ENCODE measurements around the gene OBSCN.
A peak's percentile ranks its signal among the peaks of the same experiment; 100 is the strongest.
"Not testable (repeated sequence)": the region's sequence is repeated elsewhere in the genome, so short reads cannot be mapped to it uniquely, and the experiment has no call there.

Gene OBSCN

GRCh38 chr1:228170666-228171065, 37.2 kb upstream of the OBSCN start:
- no peak overlapping the region for H3K4me3 Mint-ChIP-seq

GRCh38 chr1:228171221-228171891, 36.5 kb upstream of the OBSCN start:
- no peak for TF ChIP-seq CTCF (IDR thresholded peaks at IDR 0.05)
- Mint-ChIP-seq H3K27ac (peak overlapping the region; percentile 32), H3K36me3 (ENCODE audit: low read depth) (no peaks in the 10 kb centered on the region), H3K4me3 (no peak overlapping the region), H3K9me3 (no peaks in the 10 kb centered on the region), H3K4me1 (peaks cover 12% of the 10 kb centered on the region), H3K27me3 (ENCODE audit: low read depth, poor library complexity) (no peaks in the 10 kb centered on the region)
- no peak for DNase-seq

More at GRCh38 chr1:228170666-228171065, 37.2 kb upstream of the OBSCN start:
- Mint-ChIP-seq H3K36me3 (ENCODE audit: low read depth) (no peaks in the 10 kb centered on the region), H3K9me3 (no peaks in the 10 kb centered on the region), H3K27me3 (ENCODE audit: low read depth, poor library complexity) (no peaks in the 10 kb centered on the region), H3K4me1 (peaks cover 12% of the 10 kb centered on the region), H3K27ac (peak overlapping the region; percentile 88)
- no peak for TF ChIP-seq CTCF (IDR thresholded peaks at IDR 0.05)
- no peak for DNase-seq

- no peaks in the 10 kb centered on the region for H3K36me3 Mint-ChIP-seq (ENCODE audit: low read depth)
- H3K9me3 Mint-ChIP-seq = no peaks in the 10 kb centered on the region
- DNase-seq = no peak
- no peak overlapping the region for H3K4me3 Mint-ChIP-seq
- peaks cover 2% of the 10 kb centered on the region for H3K4me1 Mint-ChIP-seq
- no peak for TF ChIP-seq CTCF (IDR thresholded peaks at IDR 0.05)
- no peaks in the 10 kb centered on the region for H3K27me3 Mint-ChIP-seq (ENCODE audit: low read depth, poor library complexity)
- H3K27ac Mint-ChIP-seq = no peak overlapping the region
Measured at GRCh38 chr1:228172591-228173527, 35.0 kb upstream of the OBSCN start.

GRCh38 chr1:228173528-228174481, 34.0 kb upstream of the OBSCN start:
- not testable (repeated sequence) for H3K36me3 Mint-ChIP-seq (ENCODE audit: low read depth); H3K4me1 Mint-ChIP-seq; H3K9me3 Mint-ChIP-seq; H3K27me3 Mint-ChIP-seq (ENCODE audit: low read depth, poor library complexity); H3K27ac Mint-ChIP-seq; DNase-seq; H3K4me3 Mint-ChIP-seq

GRCh38 chr1:228174482-228175315, 33.1 kb upstream of the OBSCN start:
- TF ChIP-seq CTCF (IDR thresholded peaks at IDR 0.05) = no peak
- Mint-ChIP-seq H3K27ac (no peak overlapping the region), H3K27me3 (ENCODE audit: low read depth, poor library complexity) (peaks cover 3% of the 10 kb centered on the region), H3K4me3 (no peak overlapping the region), H3K9me3 (no peaks in the 10 kb centered on the region), H3K4me1 (no peaks in the 10 kb centered on the region), H3K36me3 (ENCODE audit: low read depth) (no peaks in the 10 kb centered on the region)
- DNase-seq = no peak
